ENCODE results near the gene BCAP31. TPM values are rescaled to one million over a fixed set of nuclear protein-coding genes. Genes with fewer than 3 reads are reported as not detected.

Gene BCAP31
- total RNA-seq, 2 experiments from 2014 or later = 42.1 to 43.1 TPM

DNA sequence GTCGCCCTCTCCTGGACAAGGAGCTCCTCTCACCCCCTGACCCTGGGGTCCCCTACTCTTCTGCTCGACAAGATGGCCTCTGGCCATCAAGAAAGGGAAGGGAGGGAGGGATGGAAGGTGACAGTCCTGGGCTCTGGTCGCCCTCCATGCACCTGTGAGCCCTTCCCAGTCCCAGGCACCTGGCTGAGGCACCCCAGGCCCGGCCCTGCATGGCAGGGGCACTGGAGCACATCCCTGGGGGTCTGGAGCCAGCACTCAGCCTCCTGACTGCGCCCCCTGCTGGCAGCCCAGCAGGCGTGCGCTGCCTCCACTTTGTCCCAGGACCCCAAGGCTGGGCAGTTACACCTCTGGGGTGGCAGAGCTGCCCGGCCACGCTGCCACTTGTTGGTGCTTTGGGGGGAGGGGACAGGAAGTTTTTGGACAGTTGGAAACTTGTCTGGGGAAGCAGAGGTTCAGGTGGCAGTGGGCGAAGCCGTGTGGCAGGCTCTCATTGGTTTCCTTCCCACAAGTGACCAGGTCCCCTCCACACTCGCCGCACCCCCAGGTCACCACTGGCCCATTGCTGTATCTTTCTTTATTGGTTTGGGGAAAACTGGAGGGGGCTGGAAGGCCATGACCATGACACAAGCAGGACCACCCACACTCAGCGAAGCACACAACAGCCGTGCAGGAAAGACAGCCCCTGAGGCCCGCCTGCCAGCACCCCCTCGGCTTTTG is 54.9 kb downstream of the BCAP31 start:
- Histone ChIP-seq H3K27ac (ENCODE audit: low read depth in 1 of 2, low read length in 2 of 2) (no peak overlapping the region), H3K27me3 (ENCODE audit: control insufficient read depth in 1 of 2, insufficient read depth in 2 of 2, low read length in 2 of 2) (peaks cover 0 to 2% of the 10 kb centered on the region in 2 experiments), H3K4me3 (ENCODE audit: low read length) (no peak overlapping the region), H3K9me3 (ENCODE audit: control insufficient read depth in 1 of 2, insufficient read depth in 1 of 2, low read length in 2 of 2) (no peaks in the 10 kb centered on the region), H3K4me1 (ENCODE audit: insufficient read depth, low read length) (peaks cover 18% of the 10 kb centered on the region), H3K36me3 (ENCODE audit: insufficient read depth, low read length) (no peaks in the 10 kb centered on the region)
- intact Hi-C loops (cut with DNase I, micrococcal nuclease) = loop anchor here (1.0 to 5.0 kb wide), 4 partner anchors 115 to 711 kb away; no protein-coding TSS in a partner anchor
- ChIA-PET POLR2A (no interaction called here), CTCF (interaction anchor here (1.3 kb wide), 1 partner anchor 728 kb away, joined by 4 read pairs; no protein-coding TSS in a partner anchor)
- peak; percentile 42 for ATAC-seq (ENCODE audit: poor library complexity)
- TF ChIP-seq, protein P1, sequence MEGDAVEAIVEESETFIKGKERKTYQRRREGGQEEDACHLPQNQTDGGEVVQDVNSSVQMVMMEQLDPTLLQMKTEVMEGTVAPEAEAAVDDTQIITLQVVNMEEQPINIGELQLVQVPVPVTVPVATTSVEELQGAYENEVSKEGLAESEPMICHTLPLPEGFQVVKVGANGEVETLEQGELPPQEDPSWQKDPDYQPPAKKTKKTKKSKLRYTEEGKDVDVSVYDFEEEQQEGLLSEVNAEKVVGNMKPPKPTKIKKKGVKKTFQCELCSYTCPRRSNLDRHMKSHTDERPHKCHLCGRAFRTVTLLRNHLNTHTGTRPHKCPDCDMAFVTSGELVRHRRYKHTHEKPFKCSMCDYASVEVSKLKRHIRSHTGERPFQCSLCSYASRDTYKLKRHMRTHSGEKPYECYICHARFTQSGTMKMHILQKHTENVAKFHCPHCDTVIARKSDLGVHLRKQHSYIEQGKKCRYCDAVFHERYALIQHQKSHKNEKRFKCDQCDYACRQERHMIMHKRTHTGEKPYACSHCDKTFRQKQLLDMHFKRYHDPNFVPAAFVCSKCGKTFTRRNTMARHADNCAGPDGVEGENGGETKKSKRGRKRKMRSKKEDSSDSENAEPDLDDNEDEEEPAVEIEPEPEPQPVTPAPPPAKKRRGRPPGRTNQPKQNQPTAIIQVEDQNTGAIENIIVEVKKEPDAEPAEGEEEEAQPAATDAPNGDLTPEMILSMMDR (IDR thresholded peaks at IDR 0.05) = peak; percentile 74
- Mint-ChIP-seq H3K4me1 (ENCODE audit: low read depth) (peaks cover 7% of the 10 kb centered on the region), H3K36me3 (ENCODE audit: low read depth) (no peaks in the 10 kb centered on the region), H3K9me3 (no peaks in the 10 kb centered on the region), H3K4me3 (no peak overlapping the region), H3K27ac (no peak overlapping the region), H3K27me3 (peaks cover 12% of the 10 kb centered on the region)
- DNase-seq = peak; percentile 19 to 70 (median 32)

DNA sequence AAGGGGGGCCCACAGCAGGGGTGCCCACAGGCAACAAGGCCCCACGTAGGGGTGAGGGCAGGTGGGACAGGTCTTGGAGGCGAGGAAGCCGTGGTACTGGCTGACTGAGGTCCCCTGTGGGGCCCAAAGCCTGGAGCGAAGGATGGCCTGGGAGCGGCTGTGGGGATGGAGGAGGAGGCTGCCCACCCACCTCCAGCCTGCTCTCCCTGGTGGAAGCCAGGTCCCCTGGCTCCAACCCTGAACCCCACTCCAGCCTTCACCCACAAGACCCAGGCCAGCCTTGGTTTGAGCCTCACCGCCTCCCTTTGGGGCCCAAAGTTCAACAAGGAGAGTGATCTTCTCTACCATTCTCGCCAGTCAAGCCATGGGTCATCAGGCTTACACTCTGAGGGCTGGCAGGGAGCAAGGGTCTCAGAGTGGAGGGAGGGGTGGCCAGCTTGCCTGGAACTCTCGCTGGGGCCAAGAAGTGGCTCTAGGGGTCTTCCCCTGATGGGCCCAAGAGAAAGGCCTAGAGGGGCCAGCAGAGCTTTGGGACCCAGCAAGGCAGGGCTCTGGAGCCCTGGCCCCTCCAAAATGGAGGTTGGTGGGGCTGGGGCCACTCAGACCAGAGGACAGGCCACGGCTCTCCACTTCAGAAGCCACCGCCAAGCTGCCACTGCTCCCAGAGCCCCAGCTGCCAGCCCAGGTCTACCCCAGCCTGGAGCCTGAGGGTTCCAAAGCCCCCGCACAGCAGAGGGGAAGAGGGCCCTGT is 55.6 kb downstream of the BCAP31 start:
- intact Hi-C loops (cut with DNase I, micrococcal nuclease) = loop anchor here (1.0 to 5.0 kb wide), 4 partner anchors 114 to 710 kb away; no protein-coding TSS in a partner anchor
- no peak overlapping the region for H3K27ac Mint-ChIP-seq
- H3K4me1 Mint-ChIP-seq (ENCODE audit: low read depth) = peaks cover 7% of the 10 kb centered on the region
- peaks cover 18% of the 10 kb centered on the region for H3K4me1 ChIP-seq (ENCODE audit: insufficient read depth, low read length)
- H3K4me3 Mint-ChIP-seq = no peak overlapping the region
- no peak overlapping the region for H3K27ac ChIP-seq (ENCODE audit: low read depth in 1 of 2, low read length in 2 of 2)
- ChIA-PET POLR2A (interaction anchor here (1.5 kb wide), 1 partner anchor 727 kb away, joined by 4 read pairs; no protein-coding TSS in a partner anchor), CTCF (interaction anchor here (0.5 to 2.2 kb wide), 10 partner anchors 9 to 727 kb away, joined by 3 to 15 read pairs (median 4); no protein-coding TSS in a partner anchor)
- H3K9me3 ChIP-seq (ENCODE audit: control insufficient read depth in 1 of 2, insufficient read depth in 1 of 2, low read length in 2 of 2) = no peaks in the 10 kb centered on the region
- H3K27me3 ChIP-seq (ENCODE audit: control insufficient read depth in 1 of 2, insufficient read depth in 2 of 2, low read length in 2 of 2) = peaks cover 0 to 2% of the 10 kb centered on the region in 2 experiments
- DNase-seq = peak in 1 of 14 experiments; percentile 6
- no peak for ATAC-seq (ENCODE audit: poor library complexity)
- H3K9me3 Mint-ChIP-seq = no peaks in the 10 kb centered on the region
- TF ChIP-seq, protein P1 (IDR thresholded peaks at IDR 0.05) = no peak
- H3K27me3 Mint-ChIP-seq = peaks cover 8% of the 10 kb centered on the region
- H3K4me3 ChIP-seq (ENCODE audit: low read length) = no peak overlapping the region
- no peaks in the 10 kb centered on the region for H3K36me3 ChIP-seq (ENCODE audit: insufficient read depth, low read length)
- no peaks in the 10 kb centered on the region for H3K36me3 Mint-ChIP-seq (ENCODE audit: low read depth)

DNA sequence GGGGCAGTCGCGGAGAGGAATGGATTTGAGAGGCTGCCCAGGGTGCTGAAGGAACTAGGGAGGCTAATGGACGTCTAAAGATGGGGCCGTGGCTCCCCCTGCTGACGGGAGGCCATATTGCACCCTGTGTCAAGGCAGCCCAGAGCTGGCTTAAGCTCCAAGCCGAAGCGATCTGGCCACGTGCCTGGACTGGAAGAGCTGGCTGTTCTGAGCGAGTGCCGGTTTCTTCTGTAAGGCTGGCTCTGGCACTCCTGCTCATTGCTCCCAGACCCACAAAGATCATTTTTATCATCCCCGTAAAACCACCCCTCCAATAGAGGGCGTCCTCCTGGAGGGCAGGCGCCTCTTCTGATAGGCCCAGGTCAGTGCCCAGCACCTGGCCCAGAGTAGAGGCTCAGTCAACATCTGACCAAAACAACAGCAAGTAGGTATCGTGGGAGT is 56.2 kb downstream of the BCAP31 start:
- H3K27me3 ChIP-seq (ENCODE audit: control insufficient read depth in 1 of 2, insufficient read depth in 2 of 2, low read length in 2 of 2) = peaks cover 0 to 2% of the 10 kb centered on the region in 2 experiments
- TF ChIP-seq, protein P1 (IDR thresholded peaks at IDR 0.05) = peak; percentile 45
- Mint-ChIP-seq H3K27ac (no peak overlapping the region), H3K4me1 (ENCODE audit: low read depth) (peaks cover 7% of the 10 kb centered on the region), H3K27me3 (peaks cover 8% of the 10 kb centered on the region), H3K36me3 (ENCODE audit: low read depth) (no peaks in the 10 kb centered on the region), H3K9me3 (no peaks in the 10 kb centered on the region), H3K4me3 (peak overlapping the region; percentile 54)
- peaks cover 15% of the 10 kb centered on the region for H3K4me1 ChIP-seq (ENCODE audit: insufficient read depth, low read length)
- ATAC-seq (ENCODE audit: poor library complexity) (peak; percentile 90), DNase-seq (peak; percentile 55 to 85 (median 72))
- H3K9me3 ChIP-seq (ENCODE audit: control insufficient read depth in 1 of 2, insufficient read depth in 1 of 2, low read length in 2 of 2) = no peaks in the 10 kb centered on the region
- no peaks in the 10 kb centered on the region for H3K36me3 ChIP-seq (ENCODE audit: insufficient read depth, low read length)
- H3K4me3 ChIP-seq (ENCODE audit: low read length) = peak overlapping the region; percentile 14
- no peak overlapping the region for H3K27ac ChIP-seq (ENCODE audit: low read depth in 1 of 2, low read length in 2 of 2)
- intact Hi-C loops (cut with DNase I, micrococcal nuclease) = loop anchor here (2.0 to 5.0 kb wide), 4 partner anchors 113 to 709 kb away; no protein-coding TSS in a partner anchor
- POLR2A ChIA-PET = interaction anchor here (1.5 kb wide), 1 partner anchor 726 kb away, joined by 4 read pairs; no protein-coding TSS in a partner anchor
- CTCF ChIA-PET = interaction anchor here (0.5 to 2.2 kb wide), 9 partner anchors 8 to 726 kb away, joined by 3 to 15 read pairs (median 3); no protein-coding TSS in a partner anchor
